ENCODE results near the gene RSPRY1.

GRCh38 chr16:57150682-57151330 lies 35.3 kb upstream of the RSPRY1 start:
- TF ChIP-seq CTCF (IDR thresholded peaks at IDR 0.05; ENCODE audit: insufficient read depth, low read length): no peak
- TF ChIP-seq POLR2AphosphoS5 (IDR thresholded peaks at IDR 0.05; ENCODE audit: low read depth): no peak
- TF ChIP-seq REST (IDR thresholded peaks at IDR 0.05; ENCODE audit: insufficient replicate concordance, low read depth): no peak
- TF ChIP-seq GABPA (IDR thresholded peaks at IDR 0.05; ENCODE audit: low read depth): no peak
- no peak for TF ChIP-seq SPI1 (IDR thresholded peaks at IDR 0.05; ENCODE audit: borderline replicate concordance, low read depth)

All from HL-60 (cell line).